ENCODE measurements around the gene GNB1L. TPM values are rescaled to one million over a fixed set of nuclear protein-coding genes. Genes with fewer than 3 reads are reported as not detected.

GNB1L gene
- polyA plus RNA-seq, 3 donors, result 3.4 to 6.0 (median 4.8) TPM

GRCh38 chr22:19864538-19865106 is 9.9 kb upstream of the GNB1L start:
- H3K9me3 Mint-ChIP-seq, result no peaks in the 10 kb centered on the region
- DNase-seq, result no peak
- peaks cover 0 to 2% (median 0%) of the 10 kb centered on the region in 3 donors for H3K27me3 Mint-ChIP-seq (ENCODE audit: low read depth in 3 of 3)
- Histone ChIP-seq H2AFZ (ENCODE audit: insufficient read depth, low read depth, low read length, poor library complexity, severe bottlenecking) (no peak overlapping the region), H3K79me2 (ENCODE audit: insufficient read depth, low read length) (no peaks in the 10 kb centered on the region), H3K9me3 (replicated peaks in 1 of 2; ENCODE audit: control insufficient read depth in 1 of 2, insufficient read depth in 1 of 2, low read length in 2 of 2) (no peaks in the 10 kb centered on the region), H3K27me3 (ENCODE audit: control insufficient read depth in 2 of 2, insufficient read depth in 2 of 2, low read length in 2 of 2) (no peaks in the 10 kb centered on the region), H3K4me2 (replicated peaks; ENCODE audit: extremely low read depth, low read length, poor library complexity, severe bottlenecking) (no peak overlapping the region), H3K9ac (ENCODE audit: insufficient read depth, low read length, poor library complexity, severe bottlenecking) (no peak overlapping the region), H3K4me3 (replicated peaks in 1 of 3; ENCODE audit: low read depth in 2 of 3, low read length in 3 of 3) (no peak overlapping the region), H4K20me1 (ENCODE audit: insufficient read depth, low read length) (no peaks in the 10 kb centered on the region), H3K27ac (ENCODE audit: low read depth in 1 of 2, low read length in 2 of 2) (no peak overlapping the region), H3K36me3 (replicated peaks in 1 of 2; ENCODE audit: control insufficient read depth in 1 of 2, insufficient read depth in 2 of 2, low read length in 2 of 2) (no peaks in the 10 kb centered on the region), H3K4me1 (ENCODE audit: control insufficient read depth in 1 of 2, insufficient read depth in 2 of 2, low read length in 2 of 2) (no peaks in the 10 kb centered on the region)
- no CpG with 5 or more reads among the region's 5 CpGs for WGBS (ENCODE audit: insufficient coverage)
- intact Hi-C loops (cut with micrococcal nuclease), result no loop called here
- H3K27ac Mint-ChIP-seq, result no peak overlapping the region
- no peak overlapping the region for H3K4me3 Mint-ChIP-seq
- no peak for TF ChIP-seq CTCF (IDR thresholded peaks at IDR 0.05)
- no peaks in the 10 kb centered on the region for H3K36me3 Mint-ChIP-seq
- peaks cover 3% of the 10 kb centered on the region for H3K4me1 Mint-ChIP-seq

GRCh38 chr22:19863571-19863970 is 8.9 kb upstream of the GNB1L start:
- Histone ChIP-seq H3K79me2 (ENCODE audit: insufficient read depth, low read length) (no peaks in the 10 kb centered on the region), H3K4me1 (ENCODE audit: control insufficient read depth in 1 of 2, insufficient read depth in 2 of 2, low read length in 2 of 2) (no peaks in the 10 kb centered on the region), H3K27me3 (ENCODE audit: control insufficient read depth in 2 of 2, insufficient read depth in 2 of 2, low read length in 2 of 2) (no peaks in the 10 kb centered on the region), H3K27ac (ENCODE audit: low read depth in 1 of 2, low read length in 2 of 2) (no peak overlapping the region), H3K4me3 (replicated peaks in 1 of 3; ENCODE audit: low read depth in 2 of 3, low read length in 3 of 3) (no peak overlapping the region), H3K36me3 (replicated peaks in 1 of 2; ENCODE audit: control insufficient read depth in 1 of 2, insufficient read depth in 2 of 2, low read length in 2 of 2) (no peaks in the 10 kb centered on the region), H3K9me3 (replicated peaks in 1 of 2; ENCODE audit: control insufficient read depth in 1 of 2, insufficient read depth in 1 of 2, low read length in 2 of 2) (no peaks in the 10 kb centered on the region), H2AFZ (ENCODE audit: insufficient read depth, low read depth, low read length, poor library complexity, severe bottlenecking) (no peak overlapping the region), H4K20me1 (ENCODE audit: insufficient read depth, low read length) (no peaks in the 10 kb centered on the region), H3K4me2 (replicated peaks; ENCODE audit: extremely low read depth, low read length, poor library complexity, severe bottlenecking) (no peak overlapping the region), H3K9ac (ENCODE audit: insufficient read depth, low read length, poor library complexity, severe bottlenecking) (no peak overlapping the region)
- Mint-ChIP-seq H3K27ac (no peak overlapping the region), H3K4me3 (no peak overlapping the region), H3K9me3 (no peaks in the 10 kb centered on the region), H3K4me1 (peaks cover 3% of the 10 kb centered on the region), H3K27me3 (ENCODE audit: low read depth in 3 of 3) (peaks cover 0 to 2% (median 0%) of the 10 kb centered on the region in 3 donors), H3K36me3 (no peaks in the 10 kb centered on the region)
- intact Hi-C loops (cut with micrococcal nuclease), result no loop called here
- 100% methylated on average over 4 of the region's 5 CpGs for WGBS (ENCODE audit: insufficient coverage)
- TF ChIP-seq CTCF (IDR thresholded peaks at IDR 0.05), result no peak
- no peak for DNase-seq
